Regular cardiac myocyte (primary cell): ENCODE data around the gene MTNR1B. TPM values are rescaled to one million over a fixed set of nuclear protein-coding genes. Genes with fewer than 3 reads are reported as not detected.

Experiments
- total RNA-seq: library from RNA; depleted of rRNA; stranded (reverse); fragments of >200 nt; gene quantifications from 2 replicates; pipeline ENCODE4 v1.2.3, GENCODE V29; 2014

Gene MTNR1B
- total RNA-seq = not detected in 2 replicates

GRCh38 chr11:92969634-92970347, at the start of gene MTNR1B:
Gene MTNR1B, plus strand, starts transcription at chr11:92969651. Its CDS starts 75 bp downstream, at chr11:92969726.

Other genes starting within 250 kb of the MTNR1B start
- 5.4 and 8.6 TPM in 2 replicates for gene SLC36A4, start 228.3 kb downstream of the MTNR1B start, total RNA-seq